T-helper 2 cell treated with Interferon-gamma antibody and Interleukin-4, amounts not matched to agents 5 μg/mL and 100 μg/mL, for 36 hours (primary cell): Measurements from ENCODE around the gene CIROP.
A peak's percentile ranks its signal among the peaks of the same experiment; 100 is the strongest.

Source experiments
- DNase-seq: peaks from one replicate; pipeline ENCODE4 v3.0.0; 2021; ENCODE audit warnings: low spot score
- H3K27ac Mint-ChIP-seq: one replicate; pipeline ENCODE4 v1.8.0; 2021; ENCODE audit warnings: mild to moderate bottlenecking, mixed read lengths
- H3K27me3 Mint-ChIP-seq: one replicate; pipeline ENCODE4 v1.8.0; 2021; ENCODE audit warnings: low read depth, mixed read lengths
- H3K36me3 Mint-ChIP-seq: one replicate; pipeline ENCODE4 v1.8.0; 2021; ENCODE audit warnings: low read depth, mixed read lengths
- H3K4me1 Mint-ChIP-seq: one replicate; pipeline ENCODE4 v1.8.0; 2021; ENCODE audit warnings: low read depth, mixed read lengths
- H3K4me3 Mint-ChIP-seq: one replicate; pipeline ENCODE4 v1.8.0; 2022; ENCODE audit warnings: mild to moderate bottlenecking, moderate library complexity, mixed read lengths
- H3K9me3 Mint-ChIP-seq: one replicate; pipeline ENCODE4 v1.8.0; 2021; ENCODE audit warnings: mixed read lengths

Gene CIROP

DNA sequence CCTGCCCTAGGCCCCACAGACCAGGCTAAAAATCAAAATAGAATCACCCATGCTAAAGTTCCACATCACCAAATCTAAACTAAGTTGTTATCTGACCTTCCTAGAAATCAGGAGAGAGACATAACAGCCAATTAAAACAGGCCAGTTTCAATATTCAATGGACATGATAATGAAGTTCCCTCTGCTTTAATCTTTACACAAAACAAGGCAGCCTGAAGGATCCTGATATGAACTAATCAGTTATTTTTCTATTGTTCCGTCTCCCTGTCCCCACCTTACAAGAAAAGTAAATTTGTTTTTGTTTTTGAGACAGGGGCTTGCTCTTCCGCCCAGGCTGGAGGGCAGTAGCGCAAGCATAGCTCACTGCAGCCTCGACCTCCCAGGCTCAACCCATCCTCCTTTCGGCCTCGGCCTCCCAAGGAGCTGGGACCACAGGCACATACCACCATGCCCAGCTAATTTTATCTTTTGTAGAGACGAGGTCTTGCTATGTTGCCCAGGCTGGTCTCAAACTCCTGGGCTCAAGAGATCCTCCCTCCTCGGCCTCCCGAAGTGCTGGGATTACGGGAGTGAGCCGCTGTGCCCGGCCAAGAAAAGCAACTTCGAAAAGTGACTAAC, 19.7 kb upstream of the CIROP start:
- Mint-ChIP-seq H3K36me3 (no peaks in the 10 kb centered on the region), H3K9me3 (no peaks in the 10 kb centered on the region), H3K27me3 (peaks cover 6% of the 10 kb centered on the region), H3K27ac (no peak overlapping the region), H3K4me1 (peaks cover 28% of the 10 kb centered on the region), H3K4me3 (no peak overlapping the region)
- no peak for DNase-seq

DNA sequence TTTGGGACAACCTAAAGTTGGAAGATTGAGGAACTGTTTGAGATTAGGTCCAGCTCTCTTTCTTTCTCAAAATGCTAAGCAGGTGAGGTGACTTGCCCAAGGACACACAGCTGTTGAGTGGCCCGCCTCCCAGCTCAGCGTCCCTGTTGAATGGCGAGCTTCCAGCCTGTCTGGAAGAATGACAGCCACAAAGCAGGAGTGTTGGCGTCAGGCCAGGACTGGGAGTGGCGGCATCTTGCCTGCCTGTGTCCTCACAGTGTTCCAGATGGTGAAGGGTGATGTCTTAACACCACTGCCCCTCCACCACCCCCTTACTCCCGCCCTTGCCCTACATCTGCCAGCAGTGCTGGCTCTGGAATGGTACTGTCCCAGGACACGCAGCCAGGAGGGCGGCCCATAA, 18.6 kb upstream of the CIROP start:
- no peak overlapping the region for H3K27ac Mint-ChIP-seq
- H3K4me1 Mint-ChIP-seq, result peaks cover 29% of the 10 kb centered on the region
- H3K36me3 Mint-ChIP-seq, result no peaks in the 10 kb centered on the region
- no peaks in the 10 kb centered on the region for H3K9me3 Mint-ChIP-seq
- no peak overlapping the region for H3K4me3 Mint-ChIP-seq
- no peak for DNase-seq
- no peaks in the 10 kb centered on the region for H3K27me3 Mint-ChIP-seq

DNA sequence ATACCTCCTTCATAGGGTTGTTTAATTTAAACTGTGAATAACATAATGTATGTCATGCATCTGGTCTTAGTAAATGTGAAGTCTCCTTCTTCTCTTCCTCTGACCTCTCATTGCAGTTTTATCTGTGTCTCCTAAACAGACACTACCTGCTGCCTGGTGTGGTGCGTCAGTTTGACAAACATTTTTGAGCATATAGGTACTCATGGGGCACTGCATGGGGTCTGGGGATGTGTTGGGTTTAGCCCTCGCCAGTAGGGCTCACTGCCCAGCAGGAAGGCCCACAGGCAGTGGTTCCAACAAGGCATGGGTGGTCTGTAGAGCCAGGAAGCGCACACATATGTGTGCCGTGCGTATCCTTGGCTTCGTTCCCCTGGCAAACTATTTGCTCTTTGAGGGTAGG, 17.3 kb upstream of the CIROP start:
- Mint-ChIP-seq H3K4me1 (peaks cover 24% of the 10 kb centered on the region), H3K27me3 (no peaks in the 10 kb centered on the region), H3K9me3 (no peaks in the 10 kb centered on the region), H3K36me3 (no peaks in the 10 kb centered on the region), H3K27ac (no peak overlapping the region), H3K4me3 (no peak overlapping the region)
- no peak for DNase-seq

DNA sequence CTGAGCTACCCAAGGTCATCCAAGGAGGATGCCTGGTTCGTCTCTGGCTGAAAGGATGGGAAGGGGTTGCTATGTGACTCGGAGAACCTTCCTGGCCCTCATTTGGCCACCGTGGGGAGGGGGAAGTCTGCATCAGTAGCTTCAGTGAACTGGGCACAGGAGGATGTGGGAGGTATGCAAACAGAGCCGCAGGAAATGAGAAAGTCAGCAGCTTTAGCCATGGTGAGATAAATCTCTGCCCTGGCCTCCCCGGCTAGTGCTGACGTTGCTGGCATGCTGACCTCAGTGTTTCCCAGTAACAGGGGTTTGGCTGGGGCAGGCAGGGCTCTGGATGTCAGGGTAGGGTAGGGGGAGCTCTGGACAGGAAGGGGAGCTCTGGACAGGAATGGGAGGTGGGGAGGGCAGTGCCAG, 16.6 kb upstream of the CIROP start:
- H3K4me1 Mint-ChIP-seq, result peaks cover 24% of the 10 kb centered on the region
- H3K4me3 Mint-ChIP-seq, result no peak overlapping the region
- no peak overlapping the region for H3K27ac Mint-ChIP-seq
- H3K9me3 Mint-ChIP-seq, result no peaks in the 10 kb centered on the region
- no peaks in the 10 kb centered on the region for H3K36me3 Mint-ChIP-seq
- no peak for DNase-seq
- H3K27me3 Mint-ChIP-seq, result no peaks in the 10 kb centered on the region

DNA sequence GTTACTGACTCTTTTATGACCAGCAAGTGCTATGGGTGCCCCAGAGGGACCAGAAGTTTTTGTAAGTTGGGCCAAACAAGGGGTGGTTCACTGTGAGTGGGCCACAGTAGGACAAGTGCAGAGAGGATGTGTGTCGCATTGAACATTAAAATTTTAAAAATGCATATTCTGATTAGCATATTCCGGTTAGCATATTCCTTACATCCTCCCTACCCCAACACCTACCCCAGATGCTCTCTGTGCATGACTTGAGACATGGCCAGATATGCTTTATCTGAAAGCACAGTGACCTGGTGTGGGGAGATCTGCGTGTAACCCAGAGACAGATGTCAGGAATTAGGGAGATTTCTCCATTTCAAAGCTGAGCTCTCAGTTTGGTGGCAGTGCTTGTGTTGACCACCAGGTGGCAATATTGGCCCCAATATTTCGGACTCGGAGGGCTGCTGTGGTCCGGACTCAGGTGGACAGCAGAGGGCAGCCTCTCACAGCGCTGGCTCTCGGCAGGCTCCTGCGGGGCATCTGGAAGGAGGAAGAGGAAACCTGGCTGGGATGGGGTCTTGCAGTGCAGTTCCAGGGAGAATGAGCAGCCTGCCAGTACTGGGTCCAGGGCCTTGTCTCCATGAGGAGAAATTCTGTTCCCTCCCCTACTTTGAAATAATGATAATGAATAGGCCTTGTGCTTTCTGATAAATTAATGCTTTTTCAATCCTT, 15.9 kb upstream of the CIROP start:
- DNase-seq, result peak; percentile 79
- Mint-ChIP-seq H3K36me3 (no peaks in the 10 kb centered on the region), H3K4me3 (peak overlapping the region; percentile 57), H3K9me3 (no peaks in the 10 kb centered on the region), H3K27ac (peak overlapping the region; percentile 79), H3K27me3 (no peaks in the 10 kb centered on the region), H3K4me1 (peaks cover 24% of the 10 kb centered on the region)

DNA sequence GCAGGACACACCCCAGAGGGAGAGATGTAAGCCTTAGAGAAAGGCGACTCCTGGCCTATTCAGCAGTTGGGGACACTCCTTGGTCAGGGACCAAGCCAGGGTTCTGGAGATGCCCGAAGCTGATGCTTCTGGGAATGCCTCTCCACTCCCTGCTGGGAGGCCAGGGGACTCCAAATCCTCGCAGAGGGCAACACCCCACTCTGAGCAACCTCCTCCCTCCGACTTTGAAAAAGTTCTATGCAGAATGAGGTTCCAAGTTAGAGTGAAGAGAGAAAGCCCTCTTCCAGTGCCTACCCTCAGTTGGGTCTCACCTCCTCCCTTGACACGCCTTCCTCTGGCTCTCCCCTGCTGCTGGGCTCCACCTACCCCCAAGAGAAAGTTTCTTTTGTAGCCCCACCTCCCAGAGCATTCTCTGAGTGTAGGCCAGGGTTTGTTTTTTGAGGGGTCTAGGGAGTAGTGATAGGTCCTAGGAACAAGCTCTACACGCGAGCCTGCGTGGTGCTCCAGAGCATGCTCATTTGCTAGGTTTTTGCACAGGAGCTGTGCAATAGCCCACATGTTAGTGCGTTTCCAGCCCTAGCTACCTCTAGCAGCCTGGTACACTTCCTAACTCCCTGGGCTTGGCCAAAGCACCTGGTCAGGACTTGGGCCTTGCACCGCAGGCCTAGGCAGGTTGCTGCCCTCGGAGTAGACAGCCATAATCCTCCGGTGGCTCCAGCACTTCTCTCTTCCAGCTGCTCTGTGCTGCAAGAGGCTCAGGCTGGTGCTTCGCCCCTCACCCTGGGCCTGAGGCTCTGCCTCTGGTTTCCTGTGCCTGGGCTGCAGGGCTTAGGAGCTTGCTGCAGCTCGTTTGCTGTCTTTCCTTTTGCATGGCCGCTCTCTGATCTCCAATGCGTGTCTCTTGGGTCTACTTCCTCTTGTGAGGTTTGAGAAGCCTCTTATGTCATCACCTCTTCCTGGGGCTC, 14.9 kb upstream of the CIROP start:
- Mint-ChIP-seq H3K9me3 (no peaks in the 10 kb centered on the region), H3K4me1 (peaks cover 24% of the 10 kb centered on the region), H3K27me3 (no peaks in the 10 kb centered on the region), H3K36me3 (no peaks in the 10 kb centered on the region), H3K27ac (peak overlapping the region; percentile 79), H3K4me3 (no peak overlapping the region)
- DNase-seq, result no peak

DNA sequence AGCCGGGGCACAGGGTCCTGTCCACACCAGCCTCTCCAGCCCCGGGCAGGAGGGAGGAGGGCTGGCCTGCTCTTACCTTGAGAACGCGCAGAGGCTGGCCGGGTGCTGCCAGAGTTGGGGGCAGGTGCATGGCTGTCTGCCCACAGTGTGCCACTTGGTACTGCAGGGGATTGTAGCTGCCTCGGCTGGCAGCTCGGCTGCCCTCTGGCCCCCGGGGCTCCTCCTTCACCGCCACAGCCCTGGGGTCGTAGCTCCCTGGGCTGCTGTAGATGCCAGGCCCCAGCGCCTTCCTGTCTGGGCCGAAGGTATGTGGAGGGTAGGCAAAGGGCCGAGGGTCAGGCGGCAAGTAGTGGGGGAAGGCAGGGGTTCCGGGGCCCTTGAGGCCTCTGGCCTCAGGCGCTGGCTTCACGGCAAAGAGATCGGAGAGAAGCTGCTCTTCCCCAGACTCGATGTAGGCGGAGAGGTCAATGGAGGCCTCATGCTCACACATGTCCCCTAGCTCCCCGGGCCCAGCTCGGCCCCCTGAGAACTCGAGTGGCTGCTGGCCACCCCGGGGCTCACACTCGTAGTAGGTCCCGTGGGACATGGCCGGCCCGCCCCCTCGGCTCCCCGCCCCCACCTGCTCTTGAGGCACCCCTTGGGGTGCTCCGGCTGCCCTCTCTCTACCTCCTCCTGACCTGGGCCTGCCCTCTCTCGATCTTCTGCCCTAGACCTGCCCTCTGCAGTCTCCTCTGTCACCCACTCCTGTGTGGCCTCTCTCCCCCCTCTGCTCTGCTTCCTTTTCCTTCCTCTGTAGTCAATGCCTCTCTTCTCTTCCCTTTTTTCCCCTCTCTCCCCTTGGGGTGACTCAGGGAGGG, 13.9 kb upstream of the CIROP start, which contains the start of gene CEBPE:
CEBPE (minus strand) TSS at position 750 of the 857 bp plus-strand sequence; CDS start at position 586, 164 bp downstream.
- Mint-ChIP-seq H3K9me3 (no peaks in the 10 kb centered on the region), H3K27ac (peak within 1 kb of the TSS; percentile 79), H3K4me1 (peaks cover 24% of the 10 kb centered on the region), H3K36me3 (no peaks in the 10 kb centered on the region), H3K4me3 (no peak within 1 kb of the TSS), H3K27me3 (no peaks in the 10 kb centered on the region)
- DNase-seq, result no peak

DNA sequence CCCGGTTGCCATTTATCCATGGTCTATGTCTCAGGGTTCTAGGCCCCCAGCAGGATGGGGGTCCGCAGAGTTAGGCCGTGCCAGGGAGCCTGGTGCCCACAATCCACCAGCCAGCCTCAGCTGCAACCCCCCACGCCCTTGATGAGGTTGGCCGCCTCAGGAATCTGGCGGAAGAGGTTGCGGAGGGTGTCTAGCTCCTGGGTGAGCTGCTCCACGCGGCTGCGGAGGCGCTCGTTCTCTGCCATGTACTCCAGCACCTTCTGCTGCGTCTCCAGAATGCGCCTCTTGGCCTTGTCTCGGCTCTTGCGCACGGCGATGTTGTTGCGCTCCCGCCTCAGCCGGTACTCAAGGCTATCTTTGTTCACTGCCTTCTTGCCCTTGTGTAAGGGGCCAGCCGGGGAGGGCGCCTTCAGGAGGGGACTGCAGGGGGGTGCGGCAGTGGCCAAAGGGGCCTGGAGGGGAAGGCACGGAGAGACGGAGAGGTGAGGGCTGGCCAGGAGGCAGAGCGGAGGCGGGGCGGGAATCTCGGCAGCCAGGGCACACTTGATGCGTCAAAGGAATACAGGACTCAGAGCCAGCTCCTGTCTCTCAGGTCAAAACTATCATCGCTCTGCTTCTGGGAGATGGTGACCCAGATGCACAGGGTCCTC, 12.7 kb upstream of the CIROP start:
- no peaks in the 10 kb centered on the region for H3K36me3 Mint-ChIP-seq
- H3K9me3 Mint-ChIP-seq, result no peaks in the 10 kb centered on the region
- H3K27me3 Mint-ChIP-seq, result no peaks in the 10 kb centered on the region
- no peak for DNase-seq
- no peak overlapping the region for H3K27ac Mint-ChIP-seq
- H3K4me3 Mint-ChIP-seq, result no peak overlapping the region
- peaks cover 24% of the 10 kb centered on the region for H3K4me1 Mint-ChIP-seq

DNA sequence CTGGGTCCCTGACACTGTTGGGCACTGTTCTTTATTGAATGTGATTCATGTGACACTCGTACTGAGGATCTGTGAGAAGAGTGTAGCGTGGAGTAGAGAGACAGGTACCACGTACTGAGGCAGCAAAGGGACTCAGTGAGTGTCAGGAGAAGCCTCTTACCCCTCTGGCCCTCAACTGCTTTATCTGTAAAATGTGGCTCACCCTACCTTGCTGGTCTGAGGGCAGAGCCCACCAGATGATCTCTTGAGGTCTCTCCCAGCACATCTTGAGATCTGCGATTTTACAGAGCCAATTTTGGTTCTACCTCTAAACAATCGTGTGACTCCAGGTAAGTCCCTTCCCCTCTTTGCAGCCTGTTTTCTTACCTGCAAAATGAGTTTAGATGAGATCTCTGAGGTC, 11.1 kb upstream of the CIROP start:
- H3K36me3 Mint-ChIP-seq, result no peaks in the 10 kb centered on the region
- H3K27me3 Mint-ChIP-seq, result no peaks in the 10 kb centered on the region
- no peak for DNase-seq
- H3K27ac Mint-ChIP-seq, result no peak overlapping the region
- peaks cover 18% of the 10 kb centered on the region for H3K4me1 Mint-ChIP-seq
- no peaks in the 10 kb centered on the region for H3K9me3 Mint-ChIP-seq
- no peak overlapping the region for H3K4me3 Mint-ChIP-seq

DNA sequence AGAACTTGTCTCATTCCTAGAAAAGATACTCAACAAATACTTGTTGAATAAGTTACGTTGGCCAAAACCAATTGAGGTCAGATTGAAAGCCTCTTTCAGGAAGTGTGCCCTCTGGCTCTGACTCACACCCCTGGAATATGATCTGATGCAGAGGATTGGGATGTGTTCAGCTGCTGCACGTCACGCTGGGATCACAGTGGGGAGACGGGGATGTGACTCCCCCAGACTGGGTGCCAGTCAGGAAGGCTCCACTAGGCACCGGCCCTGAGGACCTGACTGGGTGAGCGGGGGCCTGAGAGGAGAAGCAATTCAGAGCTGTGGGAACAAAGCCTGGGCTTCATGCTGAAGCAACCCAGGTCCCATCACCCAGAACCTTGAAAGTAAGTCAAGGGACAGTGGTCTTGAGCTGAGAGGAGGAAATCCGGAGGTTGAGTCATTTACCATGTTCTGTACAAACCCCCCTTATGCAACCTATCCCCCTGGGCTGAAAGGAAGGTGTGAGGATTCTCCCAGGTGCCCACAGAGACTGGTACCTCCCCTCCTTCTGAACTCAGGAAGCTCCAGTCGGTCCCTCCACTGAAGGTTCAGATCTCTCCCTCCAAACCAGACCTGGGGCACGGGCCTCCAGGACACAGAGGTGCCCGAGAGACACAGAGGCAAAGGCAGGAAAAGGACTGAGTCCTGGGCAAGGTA, 10.4 kb upstream of the CIROP start:
- no peak for DNase-seq
- Mint-ChIP-seq H3K4me3 (no peak overlapping the region), H3K4me1 (peaks cover 10% of the 10 kb centered on the region), H3K27ac (no peak overlapping the region), H3K9me3 (no peaks in the 10 kb centered on the region), H3K27me3 (no peaks in the 10 kb centered on the region), H3K36me3 (no peaks in the 10 kb centered on the region)

DNA sequence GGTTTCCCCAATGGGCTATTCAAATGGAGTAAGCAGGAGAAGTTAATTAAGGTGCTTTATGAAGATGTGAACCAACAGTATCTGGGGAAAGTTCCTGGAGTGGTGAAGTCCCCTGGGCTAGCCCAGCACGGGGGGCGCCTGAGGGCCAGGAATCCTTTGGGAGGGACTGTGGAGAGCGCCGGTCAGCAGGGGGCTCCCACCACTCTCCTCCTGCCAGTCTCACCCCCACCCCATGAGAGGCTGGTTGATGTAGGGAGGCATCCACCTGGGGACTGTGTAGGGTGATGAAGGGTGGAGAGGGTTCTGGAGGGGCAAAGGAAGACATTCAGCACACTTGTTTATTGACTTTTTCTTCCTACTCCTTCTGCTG, 9.9 kb upstream of the CIROP start:
- Mint-ChIP-seq H3K27ac (no peak overlapping the region), H3K36me3 (no peaks in the 10 kb centered on the region), H3K9me3 (no peaks in the 10 kb centered on the region), H3K4me1 (peaks cover 7% of the 10 kb centered on the region), H3K4me3 (no peak overlapping the region), H3K27me3 (no peaks in the 10 kb centered on the region)
- no peak for DNase-seq

DNA sequence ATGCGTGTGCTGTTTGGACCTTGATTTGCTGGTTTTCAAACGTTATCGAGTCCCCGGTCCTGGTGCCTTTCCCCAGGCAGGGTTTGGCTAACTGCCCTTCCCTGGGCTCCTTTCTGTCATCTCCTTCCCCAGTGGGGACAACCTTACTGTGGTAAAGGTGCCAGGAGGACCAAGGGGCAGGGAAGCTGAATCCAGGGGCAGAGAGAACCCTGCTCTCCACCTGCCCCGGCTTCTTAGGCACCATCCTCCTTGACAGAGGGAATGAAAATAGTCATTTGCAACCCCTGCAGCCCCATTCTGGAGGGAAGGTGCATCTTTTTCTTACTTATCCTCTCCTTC, 9.3 kb upstream of the CIROP start:
- DNase-seq, result no peak
- Mint-ChIP-seq H3K4me3 (no peak overlapping the region), H3K27ac (no peak overlapping the region), H3K9me3 (no peaks in the 10 kb centered on the region), H3K36me3 (no peaks in the 10 kb centered on the region), H3K4me1 (peaks cover under 1% of the 10 kb centered on the region), H3K27me3 (no peaks in the 10 kb centered on the region)
